T-helper 2 cell treated with Interferon-gamma antibody and Interleukin-4, amounts not matched to agents 100 ng/mL and 5 ng/mL, for 36 hours (primary cell): ENCODE data around the gene FAXC. TPM values are rescaled to one million over a fixed set of nuclear protein-coding genes. Genes with fewer than 3 reads are reported as not detected.
"Not testable (repeated sequence)": the region's sequence is repeated elsewhere in the genome, so short reads cannot be mapped to it uniquely, and the experiment has no call there.

Experiments
- intact Hi-C: fragments of 100-400 bp; cut with micrococcal nuclease; formaldehyde crosslinking; loops from one replicate; pipeline ENCODE4 v1.15.1; 2023
- total RNA-seq: library from RNA; stranded (reverse); gene quantifications from 2 replicates; pipeline ENCODE4 v1.2.3, GENCODE V29; 2022

FAXC gene
- total RNA-seq, 1 donor from 2014 or later = 0.23 TPM

DNA sequence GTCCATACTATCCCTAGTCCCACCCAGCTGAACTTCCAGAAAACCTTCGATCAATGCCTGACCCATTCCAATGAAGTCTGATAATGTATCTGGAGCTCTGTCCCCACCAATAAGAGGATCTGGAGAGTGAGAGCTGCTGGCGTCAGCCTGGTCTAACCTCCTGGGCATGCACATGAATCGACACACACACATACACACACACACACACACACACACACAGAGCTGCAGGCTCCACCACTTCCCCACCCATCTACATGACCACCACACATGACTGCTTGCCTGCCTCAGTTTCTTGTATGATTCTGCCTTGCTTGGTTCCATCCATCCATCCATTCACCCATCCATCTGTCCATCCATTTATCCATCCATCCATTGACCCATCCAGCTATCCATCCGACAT lies 60.8 kb downstream of the FAXC start:
- intact Hi-C loops = no loop called here

GRCh38 chr6:99287523-99287922 lies 62.0 kb downstream of the FAXC start:
- intact Hi-C loops = no loop called here

DNA sequence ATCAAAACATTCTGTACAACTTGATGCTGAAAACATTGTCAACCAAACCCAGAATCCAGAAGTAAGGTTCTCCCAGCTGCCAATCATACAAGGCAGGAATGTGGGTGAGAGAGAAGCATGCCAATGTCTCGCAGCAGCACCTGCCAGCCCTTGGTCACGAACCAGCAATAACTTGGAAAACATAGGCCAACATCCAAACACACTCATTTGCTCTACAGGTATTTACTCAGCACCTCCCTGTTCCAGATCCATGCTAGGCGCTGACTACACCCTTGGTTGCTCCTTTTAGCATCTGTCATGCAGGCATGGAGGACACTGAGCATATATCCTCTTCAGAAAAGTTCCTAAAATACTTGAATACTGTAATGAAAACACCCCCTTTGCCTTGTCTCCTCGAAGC lies 63.6 kb downstream of the FAXC start:
- intact Hi-C loops = no loop called here

GRCh38 chr6:99282479-99283062 lies 66.9 kb downstream of the FAXC start:
- intact Hi-C loops = no loop called here

- intact Hi-C loops = no loop called here
Observed at GRCh38 chr6:99276747-99277146, 72.7 kb downstream of the FAXC start.

GRCh38 chr6:99270826-99271225 lies 78.6 kb downstream of the FAXC start:
- intact Hi-C loops = no loop called here

DNA sequence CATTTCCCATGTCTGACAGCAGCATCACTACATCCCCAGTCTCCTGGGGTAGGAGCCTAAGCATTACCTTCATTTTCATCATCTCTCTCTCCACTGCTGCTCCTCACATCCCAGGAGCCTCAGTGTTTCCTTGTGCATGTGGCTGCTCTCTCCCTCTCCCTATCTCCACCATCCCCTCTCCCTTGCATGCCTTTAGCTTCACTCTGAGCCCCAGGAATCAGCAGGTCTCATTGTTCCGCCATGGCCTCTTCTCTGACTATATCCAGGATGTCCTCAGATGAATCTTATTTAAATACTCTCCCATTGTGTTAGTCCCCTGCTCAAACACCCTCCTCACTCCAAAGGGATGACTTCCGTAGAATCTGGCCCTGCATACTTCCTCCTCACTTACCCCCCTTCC lies 79.4 kb downstream of the FAXC start:
- intact Hi-C loops = no loop called here

DNA sequence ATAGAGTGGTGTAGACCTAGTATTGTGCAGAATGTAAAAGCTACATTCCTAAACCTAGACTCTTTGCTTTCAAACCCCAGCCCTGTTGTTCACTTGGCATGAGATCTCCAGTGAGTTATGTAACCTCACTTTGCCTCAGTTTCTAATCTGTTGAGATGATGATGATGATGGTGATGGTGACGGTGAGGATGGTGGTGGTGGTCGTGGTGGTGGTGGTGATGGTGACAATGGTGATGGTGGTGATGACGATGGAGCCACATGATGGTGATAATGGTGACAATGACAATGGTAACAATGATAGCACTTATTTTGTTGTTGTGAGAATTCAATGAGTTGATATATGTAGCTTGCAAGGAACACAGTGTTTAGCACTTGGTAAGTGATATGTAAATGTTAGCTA lies 80.3 kb downstream of the FAXC start:
- intact Hi-C loops = no loop called here

- intact Hi-C loops = not testable (repeated sequence)
Observed at GRCh38 chr6:99266996-99267395, 82.5 kb downstream of the FAXC start.

DNA sequence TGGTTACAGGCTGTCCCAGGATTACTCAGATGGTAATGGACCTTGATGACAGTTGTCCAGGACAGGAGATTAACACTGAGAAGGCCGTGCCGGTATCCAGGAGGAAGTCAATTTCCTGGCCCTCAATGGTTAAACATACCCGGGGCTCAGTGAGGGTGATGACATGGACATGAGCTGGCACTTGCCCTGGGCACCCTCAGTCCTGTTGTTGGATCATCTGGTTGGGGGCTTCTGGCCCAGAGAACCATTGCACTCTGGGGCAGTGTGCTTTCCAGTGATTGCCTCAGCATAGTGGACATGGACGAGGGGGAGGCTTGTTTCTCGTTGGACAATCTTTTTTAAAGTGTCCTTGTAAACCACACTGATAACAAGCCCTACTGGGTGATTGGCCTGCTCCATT lies 84.0 kb downstream of the FAXC start:
- intact Hi-C loops = not testable (repeated sequence)

GRCh38 chr6:99254616-99255550 lies 94.6 kb downstream of the FAXC start:
- intact Hi-C loops = no loop called here

GRCh38 chr6:99253271-99253670 lies 96.2 kb downstream of the FAXC start:
- intact Hi-C loops = no loop called here

GRCh38 chr6:99252421-99252820 lies 97.1 kb downstream of the FAXC start:
- intact Hi-C loops = no loop called here

- intact Hi-C loops = no loop called here
Observed at GRCh38 chr6:99250476-99250875, 99.0 kb downstream of the FAXC start.

DNA sequence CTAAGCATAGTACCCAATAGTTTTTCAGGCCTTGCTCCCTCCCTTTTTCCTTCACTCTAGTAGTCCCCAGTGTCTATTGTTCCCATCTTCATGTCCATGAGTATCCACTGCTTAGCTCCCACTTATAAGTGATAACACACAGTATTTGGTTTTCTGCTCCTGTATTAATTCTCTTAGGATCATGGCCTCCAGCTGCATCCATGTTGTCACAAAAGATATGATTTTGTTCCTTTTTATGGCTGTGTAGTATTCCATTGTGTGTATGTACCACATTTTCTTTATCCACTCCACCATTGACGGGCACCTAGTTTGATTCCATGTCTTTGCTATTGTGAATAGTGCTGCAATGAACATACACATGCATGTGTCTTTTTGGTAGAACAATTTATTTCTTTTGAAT lies 102.9 kb downstream of the FAXC start:
- intact Hi-C loops = no loop called here

DNA sequence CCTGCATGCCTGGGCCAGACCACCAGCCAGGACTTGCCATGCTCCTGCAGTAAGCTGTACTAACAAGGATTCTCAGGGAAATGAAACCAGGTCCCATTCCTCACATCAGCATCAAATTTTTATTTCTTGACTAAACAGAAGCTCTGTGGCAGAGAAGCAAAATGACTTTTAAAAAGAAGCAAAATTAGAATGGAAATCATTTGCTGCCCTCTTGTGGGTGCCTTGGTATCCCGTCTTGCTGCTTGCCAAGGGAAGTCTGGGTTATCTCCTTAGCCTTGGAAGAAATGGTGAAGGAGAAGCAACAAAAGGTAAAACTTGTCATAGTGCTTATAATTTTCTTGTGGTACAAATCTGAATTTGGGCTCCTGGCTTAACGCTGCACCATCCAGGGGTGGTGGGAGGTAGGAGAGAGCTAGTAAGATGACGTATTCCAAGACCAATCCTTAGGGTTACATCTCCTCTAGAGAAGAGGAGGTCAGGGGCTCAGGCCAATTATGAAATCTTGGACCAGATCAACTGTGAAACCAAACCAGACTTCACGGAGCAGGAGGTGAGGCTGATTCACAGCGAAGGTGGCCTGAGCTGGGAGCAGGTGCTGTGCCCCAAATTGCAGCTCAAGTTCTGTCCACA lies 107.5 kb downstream of the FAXC start:
- intact Hi-C loops = no loop called here

- intact Hi-C loops = no loop called here
Observed at GRCh38 chr6:99236010-99236409, 113.5 kb downstream of the FAXC start.

DNA sequence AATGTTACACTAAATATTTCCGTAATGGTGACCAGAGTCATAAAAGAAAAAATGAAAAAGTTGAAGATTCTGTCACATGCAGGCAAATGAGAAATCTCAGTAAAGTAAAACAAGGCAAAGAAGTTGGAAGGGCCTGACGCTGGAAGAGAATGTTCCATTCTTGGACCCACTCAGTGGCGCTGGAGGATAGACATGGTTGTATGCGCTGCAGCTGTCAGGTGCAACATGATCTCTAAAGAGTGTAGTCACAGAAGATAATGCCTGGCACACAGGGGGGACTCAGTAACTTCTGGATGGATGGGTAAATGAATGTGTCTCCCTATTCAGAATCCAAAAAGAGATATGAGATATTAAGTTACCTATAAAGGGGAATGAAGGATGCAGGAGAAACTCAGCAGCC lies 116.3 kb downstream of the FAXC start:
- intact Hi-C loops = no loop called here

DNA sequence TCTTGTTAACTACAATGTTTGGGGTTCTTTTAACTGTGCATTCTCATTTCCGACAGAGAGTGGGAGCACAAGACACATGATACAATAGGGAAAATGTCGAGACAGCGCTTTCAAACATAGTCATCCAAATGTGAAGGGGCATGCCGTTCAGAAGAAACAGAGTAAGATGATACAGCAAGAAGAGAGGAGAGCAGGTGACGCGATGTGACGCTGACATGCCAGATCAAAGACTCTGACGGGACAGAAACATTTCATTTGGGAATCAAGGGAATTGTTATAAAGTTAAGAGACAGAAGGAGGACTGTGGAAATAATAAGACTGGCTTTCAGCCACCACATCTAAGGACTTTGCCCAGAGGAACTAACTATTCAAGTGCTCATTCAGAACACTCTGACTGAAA lies 117.4 kb downstream of the FAXC start:
- intact Hi-C loops = no loop called here

GRCh38 chr6:99225172-99225571 lies 124.3 kb downstream of the FAXC start:
- intact Hi-C loops = no loop called here
